GM23338 (cell line): ENCODE results near the gene CFAP100. TPM values are rescaled to one million over a fixed set of nuclear protein-coding genes. Genes with fewer than 3 reads are reported as not detected.

Experiments
- ATAC-seq: fragments of 200-7000 bp; cut with Tn5 transposase; 3 replicates; pipeline ENCODE4 v1.9.1; 2020
- DNase-seq: peaks from one replicate; pipeline ENCODE4 v3.0.0-alpha.2; 2015; ENCODE audit warnings: low spot score
- H2AFZ ChIP-seq: fragments of 200-600 bp; sonication (generic); 2 replicates; pipeline ENCODE4 v1.8.0; 2016; ENCODE audit warnings: antibody characterized with exemption, mild to moderate bottlenecking, moderate library complexity
- H3F3A ChIP-seq: fragments of 200-600 bp; sonication (generic); replicated peaks from 2 replicates; pipeline ENCODE4 v1.8.0; 2017; ENCODE audit warnings: antibody characterized with exemption, mixed run types, low read depth
- H3K27ac ChIP-seq: fragments of 200-600 bp; sonication (generic); 2 replicates; pipeline ENCODE4 v1.6.1; 2016; ENCODE audit warnings: low read depth
- H3K27me3 ChIP-seq: fragments of 200-600 bp; sonication (generic); 2 replicates; pipeline ENCODE4 v1.8.0; 2016; ENCODE audit warnings: mild to moderate bottlenecking, mixed run types, moderate library complexity; ENCODE audit not compliant: insufficient read depth
- H3K36me3 ChIP-seq: fragments of 200-600 bp; sonication (generic); 2 replicates; pipeline ENCODE4 v1.8.0; 2016; ENCODE audit warnings: mild to moderate bottlenecking; ENCODE audit not compliant: insufficient read depth
- H3K4me1 ChIP-seq: fragments of 200-600 bp; sonication (generic); 2 replicates; pipeline ENCODE4 v1.8.0; 2016; ENCODE audit warnings: mild to moderate bottlenecking, moderate library complexity; ENCODE audit not compliant: insufficient read depth
- H3K4me2 ChIP-seq: fragments of 200-600 bp; sonication (generic); 2 replicates; pipeline ENCODE4 v1.7.1; 2017; ENCODE audit warnings: mixed run types
- H3K4me3 ChIP-seq: fragments of 200-600 bp; sonication (generic); 2 replicates; pipeline ENCODE4 v1.6.1; 2016; ENCODE audit warnings: mixed run types
- H3K79me2 ChIP-seq: fragments of 200-600 bp; sonication (generic); replicated peaks from 2 replicates; pipeline ENCODE4 v1.8.0; 2017; ENCODE audit warnings: mild to moderate bottlenecking; ENCODE audit not compliant: insufficient read depth
- H3K9me2 ChIP-seq: fragments of 200-600 bp; sonication (generic); 2 replicates; pipeline ENCODE4 v1.8.0; 2017; ENCODE audit not compliant: insufficient read depth
- H4K20me1 ChIP-seq: fragments of 200-600 bp; sonication (generic); replicated peaks from 2 replicates; pipeline ENCODE4 v1.8.0; 2017; ENCODE audit warnings: mild to moderate bottlenecking; ENCODE audit not compliant: insufficient read depth
- H3K27ac Mint-ChIP-seq: 2 replicates; pipeline ENCODE4 v1.8.0; 2020; ENCODE audit warnings: inconsistent platforms, mild to moderate bottlenecking, moderate library complexity, mixed read lengths
- H3K27me3 Mint-ChIP-seq: 3 replicates; pipeline ENCODE4 v1.8.0; 2022; ENCODE audit warnings: low read depth, mild to moderate bottlenecking, moderate library complexity, mixed read lengths, inconsistent platforms; ENCODE audit not compliant: insufficient read depth, poor library complexity
- H3K36me3 Mint-ChIP-seq: 3 replicates; pipeline ENCODE4 v1.8.0; 2021; ENCODE audit warnings: low read depth, mild to moderate bottlenecking, inconsistent platforms, moderate library complexity, mixed read lengths
- H3K4me1 Mint-ChIP-seq: 3 replicates; pipeline ENCODE4 v1.8.0; 2020; ENCODE audit warnings: mild to moderate bottlenecking, inconsistent platforms, mixed read lengths
- H3K4me3 Mint-ChIP-seq: 3 replicates; pipeline ENCODE4 v1.8.0; 2021; ENCODE audit warnings: moderate library complexity, mild to moderate bottlenecking, inconsistent platforms, mixed read lengths
- H3K9me3 Mint-ChIP-seq: 3 replicates; pipeline ENCODE4 v1.8.0; 2020; ENCODE audit warnings: moderate library complexity, mild to moderate bottlenecking, inconsistent platforms, mixed read lengths
- CREB1 ChIP-seq: fragments of 250-450 bp; sonication (Bioruptor Pico); IDR thresholded peaks from 2 replicates; pipeline ENCODE4 v1.5.0; 2020; ENCODE audit warnings: low read depth, mild to moderate bottlenecking, moderate library complexity
- CTCF ChIP-seq, 2 experiments: fragments of 200-600 bp in 1 of 2; sonication (generic) in 1 of 2; conservative IDR thresholded peaks; 2 replicates each; pipeline versions ENCODE4 v1.5.1 to v1.6.1; 2016 to 2017; ENCODE audit warnings: antibody characterized with exemption in 2 of 2, low read depth in 2 of 2, mild to moderate bottlenecking in 2 of 2, moderate library complexity in 1 of 2
- ETS1 ChIP-seq: IDR thresholded peaks from 2 replicates; pipeline ENCODE4 v1.6.1; 2016; ENCODE audit warnings: antibody characterized with exemption
- EZH2 ChIP-seq: fragments of 200-600 bp; sonication (generic); IDR thresholded peaks from one replicate; pipeline ENCODE4 v1.8.0; 2017; ENCODE audit warnings: antibody characterized with exemption, mild to moderate bottlenecking, low read depth; ENCODE audit not compliant: unreplicated experiment
- EZH2phosphoT487 ChIP-seq: fragments of 200-600 bp; sonication (generic); IDR thresholded peaks from one replicate; pipeline ENCODE4 v1.8.1; 2018; ENCODE audit warnings: antibody characterized with exemption; ENCODE audit not compliant: unreplicated experiment
- JUNB ChIP-seq: IDR thresholded peaks from one replicate; pipeline ENCODE4 v1.6.1; 2016; ENCODE audit warnings: antibody characterized with exemption; ENCODE audit not compliant: unreplicated experiment
- NANOG ChIP-seq: IDR thresholded peaks from 2 replicates; pipeline ENCODE4 v1.6.1; 2016; ENCODE audit warnings: antibody characterized with exemption, borderline replicate concordance
- POLR2AphosphoS5 ChIP-seq: IDR thresholded peaks from 2 replicates; pipeline ENCODE4 v1.6.1; 2016; ENCODE audit warnings: antibody characterized with exemption, low read depth
- REST ChIP-seq: IDR thresholded peaks from one replicate; pipeline ENCODE4 v1.6.1; 2018; ENCODE audit warnings: antibody characterized with exemption; ENCODE audit not compliant: unreplicated experiment
- STAT1 ChIP-seq: IDR thresholded peaks from one replicate; pipeline ENCODE4 v1.6.1; 2016; ENCODE audit warnings: antibody characterized with exemption; ENCODE audit not compliant: unreplicated experiment
- ZNF114 ChIP-seq: fragments of 250-450 bp; sonication (Bioruptor Pico); IDR thresholded peaks from 2 replicates; pipeline ENCODE4 v1.5.0; 2020; ENCODE audit warnings: mild to moderate bottlenecking, moderate library complexity
- ZNF331 ChIP-seq: fragments of 250-450 bp; sonication (Bioruptor Pico); IDR thresholded peaks from 2 replicates; pipeline ENCODE4 v1.5.0; 2020; ENCODE audit warnings: low read depth, mild to moderate bottlenecking, moderate library complexity
- ZNF462 ChIP-seq: fragments of 250-450 bp; sonication (Bioruptor Pico); IDR thresholded peaks from 2 replicates; pipeline ENCODE4 v1.5.0; 2020; ENCODE audit warnings: mild to moderate bottlenecking, moderate library complexity
- polyA plus RNA-seq: library from polyadenylated mRNA; unstranded; fragments of >200 nt; fragmentation: Nextera tagmentation; extraction: Ambion mirVana; gene quantifications from 2 replicates; pipeline ENCODE4 v1.2.1, GENCODE V29; 2016
- total RNA-seq: library from RNA; depleted of rRNA; stranded (reverse); fragments of >200 nt; shearing (Covaris generic); gene quantifications from 2 replicates; pipeline ENCODE4 v1.2.3, GENCODE V29; 2014

CFAP100 gene
- total and polyA plus RNA-seq, 2 experiments from 2014 or later, result 0.07 TPM; not detected in 1

GRCh38 chr3:126414961-126415660 lies 20.4 kb downstream of the CFAP100 start:
- ATAC-seq (no peak), DNase-seq (no peak)
- Mint-ChIP-seq H3K9me3 (no peaks in the 10 kb centered on the region), H3K36me3 (no peaks in the 10 kb centered on the region), H3K27ac (no peak overlapping the region), H3K27me3 (peaks cover 3% of the 10 kb centered on the region), H3K4me3 (no peak overlapping the region), H3K4me1 (peaks cover 16% of the 10 kb centered on the region)
- Histone ChIP-seq H3K27ac (no peak overlapping the region), H3K4me1 (peaks cover 6% of the 10 kb centered on the region; the same call in 1 of the 2 replicates), H3K4me3 (no peak overlapping the region), H2AFZ (no peak overlapping the region), H3F3A (no peaks in the 10 kb centered on the region), H3K27me3 (no peaks in the 10 kb centered on the region), H3K4me2 (no peak overlapping the region), H3K9me2 (no peaks in the 10 kb centered on the region), H3K79me2 (no peaks in the 10 kb centered on the region), H4K20me1 (no peaks in the 10 kb centered on the region), H3K36me3 (no peaks in the 10 kb centered on the region)
- TF ChIP-seq ETS1, result no peak
- no peak for TF ChIP-seq CTCF (conservative IDR thresholded peaks at IDR 0.05; ENCODE audit: low read depth in 2 of 2)
- no peak for TF ChIP-seq EZH2phosphoT487
- TF ChIP-seq CREB1, result no peak
- no peak for TF ChIP-seq ZNF331
- no peak for TF ChIP-seq ZNF462
- TF ChIP-seq POLR2AphosphoS5, result no peak
- TF ChIP-seq NANOG, result no peak
- no peak for TF ChIP-seq STAT1
- TF ChIP-seq JUNB, result no peak
- TF ChIP-seq REST, result no peak
- no peak for TF ChIP-seq EZH2
- no peak for TF ChIP-seq ZNF114 (CRISPR knock-in tag)
